Endothelial cell of umbilical vein (primary cell): ENCODE measurements around the gene PTGS1. TPM values are rescaled to one million over a fixed set of nuclear protein-coding genes. Genes with fewer than 3 reads are reported as not detected.

Source experiments
- BruUV-seq: library from RNA; stranded (reverse); fragments of 400-500 nt; replicated peaks from 2 replicates; lab custom pipeline; 2021; lab: Mats Ljungman, UMichigan
- CTCF ChIA-PET: fragments of 300-600, 350-600 bp; sonication (Branson Sonifier 250); formaldehyde crosslinking; loops from one replicate; lab custom pipeline; 2021; ENCODE audit warnings: antibody characterized with exemption, inconsistent platforms; lab: Charles Lee
- POLR2A ChIA-PET: fragments of 300-600, 350-600 bp; sonication (Branson Sonifier 250); formaldehyde crosslinking; loops from one replicate; lab custom pipeline; 2021; ENCODE audit warnings: antibody characterized with exemption, inconsistent platforms; lab: Charles Lee
- DNase-seq: peaks from one replicate; pipeline ENCODE4 v3.0.0-alpha.2; 2011; ENCODE audit warnings: low read depth, low spot score
- FAIRE-seq: peaks from 2 replicates; lab custom pipeline; 2011; peaks lifted over from hg19 to GRCh38; lab: Jason Lieb, UNC
- H2AFZ ChIP-seq: 2 replicates; pipeline ENCODE4 v1.6.0; 2012; ENCODE audit warnings: low read depth, low read length, control low read depth, inconsistent platforms
- H3K27ac ChIP-seq: 2 replicates; pipeline ENCODE4 v1.5.1; 2011; ENCODE audit warnings: low read depth, mild to moderate bottlenecking, control low read depth, low read length, moderate library complexity; ENCODE audit not compliant: insufficient read depth
- H3K27me3 ChIP-seq, 2 experiments: 2 replicates each; pipeline versions ENCODE4 v1.6.0 to v1.6.1; 2011; ENCODE audit warnings: low read length in 2 of 2, mixed read lengths in 1 of 2; ENCODE audit not compliant: control insufficient read depth in 2 of 2, insufficient read depth in 2 of 2
- H3K36me3 ChIP-seq, 2 experiments: 2 replicates in 1 of 2; 3 replicates in 1 of 2; pipeline ENCODE4 v1.5.1; 2011; ENCODE audit warnings: low read length in 2 of 2, mild to moderate bottlenecking in 1 of 2, moderate library complexity in 1 of 2; ENCODE audit not compliant: control insufficient read depth in 2 of 2, insufficient read depth in 2 of 2; ENCODE audit errors: extremely low read depth in 1 of 2
- H3K4me1 ChIP-seq: 3 replicates; pipeline ENCODE4 v1.5.1; 2011; ENCODE audit warnings: mild to moderate bottlenecking, low read length; ENCODE audit not compliant: control insufficient read depth, insufficient read depth; ENCODE audit errors: extremely low read depth
- H3K4me2 ChIP-seq: 2 replicates; pipeline ENCODE4 v1.6.1; 2011; ENCODE audit warnings: low read length, control low read depth, mixed read lengths; ENCODE audit not compliant: insufficient read depth
- H3K4me3 ChIP-seq, 3 experiments: fragments of 200-600 bp in 1 of 3; sonication (generic), shearing (Covaris generic) in 1 of 3; replicated peaks in 1 of 3; 2 replicates each; pipeline ENCODE4 v1.5.1; 2011 to 2016; ENCODE audit warnings: control low read depth in 3 of 3, low read length in 3 of 3, mild to moderate bottlenecking in 2 of 3, inconsistent platforms in 1 of 3, low read depth in 1 of 3, moderate library complexity in 1 of 3; ENCODE audit not compliant: insufficient read depth in 1 of 3
- H3K79me2 ChIP-seq: 2 replicates; pipeline ENCODE4 v1.6.0; 2012; ENCODE audit warnings: low read length, inconsistent platforms; ENCODE audit not compliant: control insufficient read depth, insufficient read depth
- H3K9ac ChIP-seq: replicated peaks from 2 replicates; pipeline ENCODE3; 2011; ENCODE audit warnings: low read length, control low read depth; ENCODE audit not compliant: insufficient read depth; ENCODE audit errors: extremely low read depth
- H3K9me1 ChIP-seq: replicated peaks from 3 replicates; pipeline ENCODE4 v1.6.0; 2011; ENCODE audit warnings: mild to moderate bottlenecking, low read length; ENCODE audit not compliant: control insufficient read depth, insufficient read depth; ENCODE audit errors: extremely low read depth
- H3K9me3 ChIP-seq: replicated peaks from 2 replicates; pipeline ENCODE4 v1.5.1; 2012; ENCODE audit warnings: low read length, inconsistent platforms; ENCODE audit not compliant: control insufficient read depth, insufficient read depth
- H4K20me1 ChIP-seq: replicated peaks from 2 replicates; pipeline ENCODE3; 2011; ENCODE audit warnings: mild to moderate bottlenecking, low read length; ENCODE audit not compliant: control insufficient read depth, insufficient read depth; ENCODE audit errors: extremely low read depth
- EZH2 ChIP-seq: IDR thresholded peaks from 2 replicates; pipeline ENCODE4 v1.6.1; 2012; ENCODE audit warnings: borderline replicate concordance, low read depth, mild to moderate bottlenecking, moderate library complexity, low read length, inconsistent platforms; ENCODE audit not compliant: severe bottlenecking
- FOS ChIP-seq: IDR thresholded peaks from 2 replicates; pipeline ENCODE4 v1.6.1; 2011; ENCODE audit warnings: mild to moderate bottlenecking, low read length, moderate library complexity, borderline replicate concordance; ENCODE audit not compliant: insufficient read depth
- GATA2 ChIP-seq: IDR thresholded peaks from 2 replicates; pipeline ENCODE4 v1.7.0; 2011; ENCODE audit warnings: low read depth, mild to moderate bottlenecking, moderate library complexity, mixed read lengths, low read length; ENCODE audit not compliant: insufficient read length, insufficient read depth
- JUN ChIP-seq: IDR thresholded peaks from 2 replicates; pipeline ENCODE4 v1.6.1; 2011; ENCODE audit warnings: borderline replicate concordance, low read depth; ENCODE audit not compliant: insufficient read length, insufficient read depth
- MYC ChIP-seq: IDR thresholded peaks from one replicate; pipeline ENCODE4 v1.6.1; 2011; ENCODE audit warnings: mild to moderate bottlenecking, low read depth, low read length
- POLR2A ChIP-seq: IDR thresholded peaks from 2 replicates; pipeline ENCODE4 v1.6.1; 2012; ENCODE audit warnings: low read depth, mild to moderate bottlenecking, control low read depth, low read length
- POLR2AphosphoS5 ChIP-seq: IDR thresholded peaks from 2 replicates; pipeline ENCODE4 v1.6.1; 2012; ENCODE audit warnings: low read depth, mild to moderate bottlenecking, control low read depth, low read length, moderate library complexity; ENCODE audit not compliant: insufficient read depth
- dilution Hi-C: fragments of 300-500 bp; cut with MboI; formaldehyde crosslinking; loops from one replicate; pipeline ENCODE4 v1.15.0; 2019; ENCODE audit warnings: low sequenced_read_pairs; ENCODE audit not compliant: extremely low pct_ligation_motif_present
- intact Hi-C: fragments of 100-400 bp; cut with micrococcal nuclease; formaldehyde crosslinking; loops from one replicate; pipeline ENCODE4 v1.10.0; 2022
- polyA plus RNA-seq, 4 experiments: library from polyadenylated mRNA; depleted of rRNA in 3 of 4; stranded (reverse) in 3 of 4; unstranded in 1 of 4; fragments of >200 nt; gene quantifications; 2 replicates each; pipeline versions ENCODE4 v1.2.1 to v1.2.3, GENCODE V29; 2011 to 2012; ENCODE audit warnings: missing spikeins in 1 of 4
- total RNA-seq: library from RNA; stranded (reverse); gene quantifications from 2 replicates; pipeline ENCODE4 v1.2.3, GENCODE V29; 2021
- TF ChIP-seq, protein P1 (sequence below), 2 donors: IDR thresholded peaks; 1 replicate in 1 of 2; 2 replicates in 1 of 2; pipeline ENCODE4 v1.5.1; 2011; ENCODE audit warnings: low read length in 2 of 2, mild to moderate bottlenecking in 2 of 2, moderate library complexity in 2 of 2, control low read depth in 1 of 2, inconsistent platforms in 1 of 2, low read depth in 1 of 2; ENCODE audit not compliant: insufficient read depth in 1 of 2; ENCODE audit errors: extremely low read depth in 1 of 2
- TF ChIP-seq, protein P2 (sequence below): IDR thresholded peaks from 2 replicates; pipeline ENCODE4 v1.6.1; 2011; ENCODE audit not compliant: insufficient read depth, insufficient read length

The PTGS1 gene
- total and polyA plus RNA-seq, 2 donors (not counting 3 experiments of a cell fraction or from before 2014, with no cell fraction given) = 37.6 to 45.2 TPM

DNA sequence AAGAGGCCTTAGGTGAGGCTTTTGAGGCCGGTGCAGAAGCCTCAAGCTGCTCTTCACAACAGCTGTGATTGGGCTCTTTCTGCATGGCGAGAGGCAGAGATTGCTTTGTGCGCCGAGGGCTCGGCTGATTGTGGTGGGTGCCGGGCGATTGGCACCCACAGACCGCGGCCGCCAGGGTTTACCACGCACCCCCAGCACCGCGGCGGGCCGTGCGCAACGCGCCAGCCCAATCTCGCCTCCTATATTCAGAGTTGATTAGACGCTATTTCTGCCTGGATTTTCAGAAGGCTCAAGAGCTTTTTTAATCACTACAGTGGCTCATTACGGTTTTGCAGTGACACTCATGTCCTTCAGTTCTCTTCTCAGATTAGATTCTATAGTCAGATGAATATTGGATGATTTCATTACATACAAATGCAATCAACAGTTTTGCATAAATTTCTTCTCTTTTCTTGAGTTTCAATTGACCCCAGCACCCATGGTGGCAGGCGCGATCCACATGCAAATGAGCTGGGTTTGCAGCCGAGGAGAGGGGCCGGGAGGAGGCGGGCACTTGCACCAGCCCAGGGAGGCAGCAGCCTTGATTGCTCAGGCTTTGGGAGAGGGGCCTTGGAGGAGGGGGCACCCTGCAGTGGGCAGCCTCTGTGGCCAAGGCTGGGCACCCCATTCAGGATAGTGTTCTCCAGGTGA is 33.8 kb upstream of the PTGS1 start:
- H2AFZ ChIP-seq = no peak overlapping the region
- ChIA-PET CTCF (interaction anchor here (1.2 kb wide), 1 partner anchor 73 kb away, joined by 6 read pairs; the partner anchor contains the start of genes MRRF and RBM18), POLR2A (no interaction called here)
- no TSS peak for BruUV-seq
- no peak overlapping the region for H3K9ac ChIP-seq
- H3K4me3 ChIP-seq = no peak overlapping the region
- H4K20me1 ChIP-seq = no peaks in the 10 kb centered on the region
- no peak overlapping the region for H3K4me2 ChIP-seq
- H3K36me3 ChIP-seq = no peaks in the 10 kb centered on the region
- no peaks in the 10 kb centered on the region for H3K9me3 ChIP-seq
- H3K79me2 ChIP-seq = no peaks in the 10 kb centered on the region
- H3K27ac ChIP-seq = no peak overlapping the region
- no peak for TF ChIP-seq FOS
- TF ChIP-seq POLR2A = no peak
- no peak for TF ChIP-seq JUN
- TF ChIP-seq, protein P1, sequence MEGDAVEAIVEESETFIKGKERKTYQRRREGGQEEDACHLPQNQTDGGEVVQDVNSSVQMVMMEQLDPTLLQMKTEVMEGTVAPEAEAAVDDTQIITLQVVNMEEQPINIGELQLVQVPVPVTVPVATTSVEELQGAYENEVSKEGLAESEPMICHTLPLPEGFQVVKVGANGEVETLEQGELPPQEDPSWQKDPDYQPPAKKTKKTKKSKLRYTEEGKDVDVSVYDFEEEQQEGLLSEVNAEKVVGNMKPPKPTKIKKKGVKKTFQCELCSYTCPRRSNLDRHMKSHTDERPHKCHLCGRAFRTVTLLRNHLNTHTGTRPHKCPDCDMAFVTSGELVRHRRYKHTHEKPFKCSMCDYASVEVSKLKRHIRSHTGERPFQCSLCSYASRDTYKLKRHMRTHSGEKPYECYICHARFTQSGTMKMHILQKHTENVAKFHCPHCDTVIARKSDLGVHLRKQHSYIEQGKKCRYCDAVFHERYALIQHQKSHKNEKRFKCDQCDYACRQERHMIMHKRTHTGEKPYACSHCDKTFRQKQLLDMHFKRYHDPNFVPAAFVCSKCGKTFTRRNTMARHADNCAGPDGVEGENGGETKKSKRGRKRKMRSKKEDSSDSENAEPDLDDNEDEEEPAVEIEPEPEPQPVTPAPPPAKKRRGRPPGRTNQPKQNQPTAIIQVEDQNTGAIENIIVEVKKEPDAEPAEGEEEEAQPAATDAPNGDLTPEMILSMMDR (IDR thresholded peaks at IDR 0.05; ENCODE audit: extremely low read depth in 1 of 2, insufficient read depth in 1 of 2, low read depth in 1 of 2, low read length in 2 of 2) = no peak
- no peak for TF ChIP-seq MYC
- TF ChIP-seq GATA2 = no peak
- TF ChIP-seq POLR2AphosphoS5 = no peak
- TF ChIP-seq, protein P2, sequence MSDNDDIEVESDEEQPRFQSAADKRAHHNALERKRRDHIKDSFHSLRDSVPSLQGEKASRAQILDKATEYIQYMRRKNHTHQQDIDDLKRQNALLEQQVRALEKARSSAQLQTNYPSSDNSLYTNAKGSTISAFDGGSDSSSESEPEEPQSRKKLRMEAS = no peak
- TF ChIP-seq EZH2 = no peak
- dilution Hi-C loops = no loop called here
- intact Hi-C loops = no loop called here
- no peaks in the 10 kb centered on the region for H3K9me1 ChIP-seq
- DNase-seq = no peak
- peaks cover 24% of the 10 kb centered on the region for H3K4me1 ChIP-seq
- FAIRE-seq = no peak
- no peaks in the 10 kb centered on the region for H3K27me3 ChIP-seq
